ENCODE measurements around the gene PVRIG. TPM values are rescaled to one million over a fixed set of nuclear protein-coding genes. Genes with fewer than 3 reads are reported as not detected.
"Not testable (repeated sequence)": the region's sequence is repeated elsewhere in the genome, so short reads cannot be mapped to it uniquely, and the experiment has no call there.

PVRIG gene
- total RNA-seq, 3 donors from 2014 or later = 21.9 to 37.1 (median 27.8) TPM

DNA sequence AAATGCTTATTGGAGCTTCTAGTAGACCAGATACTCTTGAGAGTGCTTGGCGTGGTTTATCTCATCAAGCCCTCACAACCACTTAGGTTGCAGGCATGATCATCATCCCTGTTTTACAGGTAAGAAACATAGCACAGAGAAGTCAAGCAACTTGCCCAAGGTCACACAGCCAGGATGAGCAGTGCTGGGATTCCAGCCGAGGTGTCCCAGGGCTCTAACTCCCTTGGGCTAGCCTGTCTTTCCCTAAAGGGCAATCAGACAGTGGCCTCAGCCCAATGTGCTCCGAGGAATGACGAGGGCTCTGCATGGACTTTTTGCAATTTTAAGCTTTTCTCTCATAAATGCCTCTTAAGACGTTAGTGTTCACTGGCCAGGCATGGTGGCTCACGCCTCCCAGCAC is 47.9 kb downstream of the PVRIG start:
- Mint-ChIP-seq H3K9me3 (no peaks in the 10 kb centered on the region), H3K36me3 (ENCODE audit: insufficient read depth) (no peaks in the 10 kb centered on the region), H3K4me3 (no peak overlapping the region), H3K4me1 (ENCODE audit: low read depth) (peaks cover 13% of the 10 kb centered on the region), H3K27me3 (ENCODE audit: low read depth) (no peaks in the 10 kb centered on the region)
- ATAC-seq = no peak
- no peak for DNase-seq

GRCh38 chr7:100268882-100269281 is 49.1 kb downstream of the PVRIG start:
- H3K4me3 Mint-ChIP-seq; DNase-seq; ATAC-seq; H3K27me3 Mint-ChIP-seq (ENCODE audit: low read depth); H3K36me3 Mint-ChIP-seq (ENCODE audit: insufficient read depth); H3K9me3 Mint-ChIP-seq: not testable (repeated sequence)
- peaks cover 13% of the 10 kb centered on the region for H3K4me1 Mint-ChIP-seq (ENCODE audit: low read depth)

DNA sequence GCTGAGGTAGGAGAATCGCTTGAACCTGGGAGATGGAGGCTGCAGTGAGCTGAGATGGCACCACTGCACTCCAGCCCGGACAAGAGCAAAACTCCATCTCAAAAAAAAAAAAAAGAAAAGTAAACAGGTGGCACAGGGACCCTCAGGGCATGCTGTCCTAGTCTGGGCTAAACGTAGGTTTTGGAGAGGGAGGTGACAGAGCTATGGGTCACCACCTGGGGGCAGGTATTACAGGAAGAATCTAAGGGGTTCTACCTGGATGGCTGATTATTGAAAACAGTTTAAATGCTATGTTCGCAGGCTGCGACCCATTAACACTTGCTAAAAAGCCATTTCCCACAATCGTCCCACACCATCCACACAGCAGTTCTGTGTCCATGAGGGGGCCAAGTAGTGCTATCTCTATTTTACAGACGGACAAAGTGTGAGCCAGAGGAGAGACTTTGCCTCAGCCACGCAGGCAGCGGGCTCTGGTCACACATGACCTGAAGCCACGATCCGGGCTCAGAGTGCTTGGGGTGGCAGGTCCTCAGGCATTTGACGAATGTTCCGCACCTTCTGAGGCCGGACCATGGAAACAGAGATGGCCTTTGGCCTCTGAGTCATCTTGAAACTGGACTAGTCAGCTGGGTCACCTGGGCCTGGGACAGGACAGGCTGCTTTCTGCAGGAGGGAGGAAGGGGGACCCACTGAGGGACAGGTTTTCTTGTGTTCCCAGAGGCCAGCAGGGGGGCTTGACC is 49.7 kb downstream of the PVRIG start:
- H3K4me3 Mint-ChIP-seq; DNase-seq; ATAC-seq; H3K36me3 Mint-ChIP-seq (ENCODE audit: insufficient read depth); H3K27me3 Mint-ChIP-seq (ENCODE audit: low read depth); H3K9me3 Mint-ChIP-seq: not testable (repeated sequence)
- peaks cover 13% of the 10 kb centered on the region for H3K4me1 Mint-ChIP-seq (ENCODE audit: low read depth)

- Mint-ChIP-seq H3K4me1 (ENCODE audit: low read depth) (peaks cover 16% of the 10 kb centered on the region), H3K4me3 (peak overlapping the region; percentile 76)
- not testable (repeated sequence) for ATAC-seq; H3K36me3 Mint-ChIP-seq (ENCODE audit: insufficient read depth); DNase-seq; H3K27me3 Mint-ChIP-seq (ENCODE audit: low read depth); H3K9me3 Mint-ChIP-seq
Measured at GRCh38 chr7:100270046-100270918, 50.5 kb downstream of the PVRIG start.

Other genes starting within 250 kb of the PVRIG start
- under 1 TPM; 0.34 to 0.63 (median 0.46) TPM for gene AZGP1, start 243.9 kb upstream of the PVRIG start, total RNA-seq
- gene ZKSCAN1, start 204.4 kb upstream of the PVRIG start, total RNA-seq = 10 to 100 TPM; 30.9 to 32.8 (median 32.3) TPM
- gene ZSCAN21, start 170.2 kb upstream of the PVRIG start, total RNA-seq = 1 to 10 TPM; 8.5 to 9.9 (median 9.4) TPM
- 10 to 100 TPM; 18.8 to 21.8 (median 21.6) TPM for gene ZNF3, start 138.2 kb upstream of the PVRIG start, total RNA-seq
- gene COPS6, start 131.0 kb upstream of the PVRIG start, total RNA-seq = 100 to 1,000 TPM; 105 to 120 (median 112) TPM
- gene MCM7, start 118.6 kb upstream of the PVRIG start, total RNA-seq = 100 to 1,000 TPM; 471 to 592 (median 521) TPM
- gene AP4M1, start 118.3 kb upstream of the PVRIG start, total RNA-seq = 10 to 100 TPM; 13.4 to 16.0 (median 16.0) TPM
- 10 to 100 TPM; 67.3 to 74.2 (median 72.9) TPM for gene TAF6, start 100.6 kb upstream of the PVRIG start, total RNA-seq
- 1 to 10 TPM; 6.6 to 8.6 (median 7.6) TPM for gene CNPY4, start 100.3 kb upstream of the PVRIG start, total RNA-seq
- 1 to 10 TPM; 3.0 to 4.8 (median 3.2) TPM for gene MBLAC1, start 93.0 kb upstream of the PVRIG start, total RNA-seq
- gene LAMTOR4, start 71.0 kb upstream of the PVRIG start, total RNA-seq = 100 to 1,000 TPM; 109 to 119 (median 115) TPM
- 10 to 100 TPM; 41.9 to 45.6 (median 43.6) TPM for gene TRAPPC14, start 61.2 kb upstream of the PVRIG start, total RNA-seq
- gene GAL3ST4, start 51.3 kb upstream of the PVRIG start, total RNA-seq = 1 to 10 TPM in 1 of 3 donors, under 1 TPM in 2; 0.33 to 1.2 (median 0.40) TPM
- gene GPC2, start 42.6 kb upstream of the PVRIG start, total RNA-seq = 1 to 10 TPM; 3.5 to 4.2 (median 4.1) TPM
- gene STAG3, start 42.0 kb upstream of the PVRIG start, total RNA-seq = 1 to 10 TPM; 3.3 to 5.8 (median 3.9) TPM
- not detected for gene SPDYE3, start 87.8 kb downstream of the PVRIG start, total RNA-seq
- gene PILRB, start 138.2 kb downstream of the PVRIG start, total RNA-seq = 10 to 100 TPM; 29.2 to 48.8 (median 34.3) TPM
- gene PILRA, start 153.5 kb downstream of the PVRIG start, total RNA-seq = 1 to 10 TPM in 2 of 3 donors, under 1 TPM in 1; 0.38 to 6.6 (median 1.1) TPM
- 1 to 10 TPM; 4.2 to 5.1 (median 4.8) TPM for gene ZCWPW1, start 208.8 kb downstream of the PVRIG start, total RNA-seq
- gene MEPCE, start 209.9 kb downstream of the PVRIG start, total RNA-seq = 10 to 100 TPM; 82.4 to 87.2 (median 84.4) TPM
- 10 to 100 TPM; 36.3 to 42.6 (median 37.4) TPM for gene PPP1R35, start 216.5 kb downstream of the PVRIG start, total RNA-seq
- gene SPACDR, start 244.3 kb downstream of the PVRIG start, total RNA-seq = under 1 TPM; 0.26 to 0.46 (median 0.41) TPM